DND-41 (cell line): ENCODE measurements around the gene PDLIM4.

Experiments
- ATAC-seq: fragments of 200-7000 bp; cut with Tn5 transposase; 3 replicates; pipeline ENCODE4 v1.9.1; 2021; ENCODE audit warnings: low read depth; ENCODE audit not compliant: insufficient read depth
- DNase-seq: peaks from one replicate; pipeline ENCODE4 v3.0.0-alpha.2; 2020
- H2AFZ ChIP-seq: 2 replicates; pipeline ENCODE4 v1.6.0; 2012; ENCODE audit warnings: low read depth, low read length
- H3K27ac ChIP-seq: 2 replicates; pipeline ENCODE4 v1.5.1; 2012; ENCODE audit warnings: low read length, inconsistent platforms
- H3K27me3 ChIP-seq: fragments of 200-600 bp; sonication (generic); 2 replicates; pipeline ENCODE4 v1.6.0; 2012; ENCODE audit warnings: low read length, mild to moderate bottlenecking, inconsistent platforms; ENCODE audit not compliant: insufficient read depth, poor library complexity
- H3K36me3 ChIP-seq: 2 replicates; pipeline ENCODE4 v1.5.1; 2012; ENCODE audit warnings: low read length, inconsistent platforms; ENCODE audit not compliant: insufficient read depth
- H3K4me1 ChIP-seq: 2 replicates; pipeline ENCODE4 v1.5.1; 2012; ENCODE audit warnings: mild to moderate bottlenecking, low read length; ENCODE audit not compliant: insufficient read depth
- H3K4me2 ChIP-seq: 2 replicates; pipeline ENCODE4 v1.6.0; 2012; ENCODE audit warnings: mild to moderate bottlenecking, moderate library complexity, low read length, inconsistent platforms; ENCODE audit not compliant: insufficient read depth
- H3K4me3 ChIP-seq, 2 experiments: fragments of 200-600 bp in 1 of 2; shearing (Covaris generic) in 1 of 2; 2 replicates each; pipeline ENCODE4 v1.5.1; 2012 to 2016; ENCODE audit warnings: inconsistent platforms in 2 of 2, low read length in 2 of 2, mild to moderate bottlenecking in 2 of 2, low read depth in 1 of 2, moderate library complexity in 1 of 2
- H3K79me2 ChIP-seq: 2 replicates; pipeline ENCODE4 v1.6.0; 2012; ENCODE audit warnings: low read length, inconsistent platforms; ENCODE audit not compliant: insufficient read depth
- H3K9ac ChIP-seq: 2 replicates; pipeline ENCODE4 v1.6.0; 2012; ENCODE audit warnings: low read depth, mild to moderate bottlenecking, inconsistent platforms, low read length, moderate library complexity
- H3K9me3 ChIP-seq: 2 replicates; pipeline ENCODE4 v1.5.1; 2012; ENCODE audit warnings: low read length, moderate library complexity, mild to moderate bottlenecking, inconsistent platforms; ENCODE audit not compliant: insufficient read depth, severe bottlenecking
- H4K20me1 ChIP-seq: 2 replicates; pipeline ENCODE4 v1.6.0; 2012; ENCODE audit warnings: low read length; ENCODE audit not compliant: insufficient read depth
- EZH2 ChIP-seq: IDR thresholded peaks from 3 replicates; pipeline ENCODE4 v1.6.1; 2012; ENCODE audit warnings: borderline replicate concordance, low read depth, mild to moderate bottlenecking, moderate library complexity, low read length, inconsistent platforms; ENCODE audit not compliant: severe bottlenecking
- TF ChIP-seq, protein P1 (sequence below): IDR thresholded peaks from 2 replicates; pipeline ENCODE4 v1.5.1; 2012; ENCODE audit warnings: borderline replicate concordance, low read length, moderate library complexity, mild to moderate bottlenecking; ENCODE audit not compliant: poor library complexity, severe bottlenecking; ENCODE audit errors: extremely low read depth

PDLIM4 gene

DNA sequence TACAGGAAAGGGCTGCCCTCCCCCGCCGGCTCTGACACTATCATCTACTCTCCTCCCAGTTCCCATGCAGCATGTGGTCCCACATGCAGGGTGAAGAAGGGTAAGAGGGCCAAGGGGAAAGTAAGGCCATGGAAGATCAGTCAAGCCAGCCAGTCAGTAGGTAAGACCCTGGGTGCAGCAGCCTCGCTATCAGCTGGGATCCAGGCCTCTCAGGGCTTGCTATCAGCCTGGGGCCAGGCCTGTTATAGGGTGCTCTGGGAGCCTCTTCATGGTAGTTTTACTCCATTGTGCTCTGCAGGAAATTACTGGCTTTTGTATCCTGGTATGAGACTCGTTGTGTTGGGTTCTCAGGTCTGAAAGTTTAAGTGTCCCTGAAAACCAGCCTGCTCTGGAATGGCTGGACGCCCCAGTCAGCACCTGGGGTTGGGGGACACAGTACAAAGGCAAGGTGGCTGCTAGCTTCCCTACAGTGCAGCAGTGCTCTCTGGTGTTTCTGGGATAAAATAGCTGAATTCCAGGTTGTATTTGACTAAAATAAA, 58.1 kb downstream of the PDLIM4 start:
- TF ChIP-seq, protein P1, sequence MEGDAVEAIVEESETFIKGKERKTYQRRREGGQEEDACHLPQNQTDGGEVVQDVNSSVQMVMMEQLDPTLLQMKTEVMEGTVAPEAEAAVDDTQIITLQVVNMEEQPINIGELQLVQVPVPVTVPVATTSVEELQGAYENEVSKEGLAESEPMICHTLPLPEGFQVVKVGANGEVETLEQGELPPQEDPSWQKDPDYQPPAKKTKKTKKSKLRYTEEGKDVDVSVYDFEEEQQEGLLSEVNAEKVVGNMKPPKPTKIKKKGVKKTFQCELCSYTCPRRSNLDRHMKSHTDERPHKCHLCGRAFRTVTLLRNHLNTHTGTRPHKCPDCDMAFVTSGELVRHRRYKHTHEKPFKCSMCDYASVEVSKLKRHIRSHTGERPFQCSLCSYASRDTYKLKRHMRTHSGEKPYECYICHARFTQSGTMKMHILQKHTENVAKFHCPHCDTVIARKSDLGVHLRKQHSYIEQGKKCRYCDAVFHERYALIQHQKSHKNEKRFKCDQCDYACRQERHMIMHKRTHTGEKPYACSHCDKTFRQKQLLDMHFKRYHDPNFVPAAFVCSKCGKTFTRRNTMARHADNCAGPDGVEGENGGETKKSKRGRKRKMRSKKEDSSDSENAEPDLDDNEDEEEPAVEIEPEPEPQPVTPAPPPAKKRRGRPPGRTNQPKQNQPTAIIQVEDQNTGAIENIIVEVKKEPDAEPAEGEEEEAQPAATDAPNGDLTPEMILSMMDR, result no peak
- no peak for TF ChIP-seq EZH2
- H3K36me3 ChIP-seq, result no peaks in the 10 kb centered on the region
- no peaks in the 10 kb centered on the region for H4K20me1 ChIP-seq
- no peak overlapping the region for H3K9ac ChIP-seq
- no peak overlapping the region for H3K27ac ChIP-seq
- no peaks in the 10 kb centered on the region for H3K79me2 ChIP-seq
- H3K4me2 ChIP-seq, result no peak overlapping the region
- DNase-seq (no peak), ATAC-seq (no peak)
- H3K9me3 ChIP-seq, result no peaks in the 10 kb centered on the region
- no peak overlapping the region for H3K4me3 ChIP-seq
- H2AFZ ChIP-seq, result no peak overlapping the region
- H3K4me1 ChIP-seq, result no peaks in the 10 kb centered on the region
- peaks cover 13% of the 10 kb centered on the region for H3K27me3 ChIP-seq

DNA sequence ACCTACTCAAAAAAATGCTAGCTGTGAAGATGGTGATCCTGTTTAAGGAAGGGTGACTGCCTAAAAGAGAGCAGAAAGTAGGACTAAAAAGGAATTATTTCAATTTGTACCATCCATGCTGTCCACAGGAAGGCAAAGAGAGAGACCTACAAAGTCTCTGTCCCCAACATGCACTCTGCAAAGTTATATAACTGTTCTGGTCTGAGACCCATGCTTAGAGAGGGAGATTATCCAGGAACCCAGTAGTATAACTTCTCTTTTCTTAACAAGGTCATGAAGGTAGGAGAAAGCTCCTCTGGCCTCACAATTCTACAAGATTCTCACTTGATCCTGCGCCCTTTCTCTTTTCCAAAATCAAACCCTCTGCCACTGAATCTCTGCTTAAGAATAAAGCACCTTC, 62.5 kb downstream of the PDLIM4 start:
- H3K27me3 ChIP-seq, result peaks cover 21% of the 10 kb centered on the region
- H2AFZ ChIP-seq, result no peak overlapping the region
- no peaks in the 10 kb centered on the region for H4K20me1 ChIP-seq
- no peaks in the 10 kb centered on the region for H3K36me3 ChIP-seq
- H3K4me2 ChIP-seq, result no peak overlapping the region
- TF ChIP-seq, protein P1, result no peak
- no peak for TF ChIP-seq EZH2
- ATAC-seq, result no peak
- H3K4me1 ChIP-seq, result no peaks in the 10 kb centered on the region
- H3K79me2 ChIP-seq, result no peaks in the 10 kb centered on the region
- no peaks in the 10 kb centered on the region for H3K9me3 ChIP-seq
- no peak overlapping the region for H3K9ac ChIP-seq
- no peak for DNase-seq
- H3K27ac ChIP-seq, result no peak overlapping the region
- H3K4me3 ChIP-seq, result no peak overlapping the region

DNA sequence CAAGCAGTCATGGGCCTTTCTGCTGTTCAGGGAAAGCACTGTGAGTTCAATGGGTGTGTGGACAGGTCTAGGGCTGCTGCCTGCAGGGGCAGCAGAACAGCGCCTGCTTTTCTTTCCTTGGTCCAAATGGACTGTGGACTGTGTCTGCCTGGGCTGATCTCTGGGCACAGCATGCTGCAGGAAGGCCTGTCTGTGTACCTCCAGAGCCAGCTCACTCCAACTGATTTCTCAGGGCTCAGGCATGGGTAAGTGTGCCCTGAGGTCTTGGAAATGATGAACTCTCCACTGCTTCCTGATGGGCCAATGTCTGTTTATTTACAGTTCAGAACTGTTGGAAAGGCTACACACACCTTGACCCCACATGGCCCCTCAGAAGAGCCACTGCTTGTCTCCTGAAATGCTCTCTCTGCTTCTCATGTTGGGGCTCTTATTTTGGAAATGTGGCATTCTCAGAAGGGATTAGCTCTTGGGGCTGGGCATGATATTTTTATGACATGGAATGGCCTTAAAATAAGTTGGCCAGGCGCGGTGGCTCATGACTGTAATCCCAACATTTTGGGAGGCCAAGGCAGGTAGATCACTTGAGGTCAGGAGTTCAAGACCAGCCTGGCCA, 63.7 kb downstream of the PDLIM4 start:
- Histone ChIP-seq H3K9me3 (no peaks in the 10 kb centered on the region), H3K4me3 (no peak overlapping the region), H3K27ac (no peak overlapping the region), H3K4me1 (no peaks in the 10 kb centered on the region), H2AFZ (no peak overlapping the region), H4K20me1 (no peaks in the 10 kb centered on the region), H3K79me2 (no peaks in the 10 kb centered on the region), H3K36me3 (no peaks in the 10 kb centered on the region), H3K9ac (no peak overlapping the region), H3K27me3 (peaks cover 23% of the 10 kb centered on the region), H3K4me2 (no peak overlapping the region)
- DNase-seq (no peak), ATAC-seq (no peak)
- TF ChIP-seq EZH2, result no peak
- TF ChIP-seq, protein P1, result no peak

DNA sequence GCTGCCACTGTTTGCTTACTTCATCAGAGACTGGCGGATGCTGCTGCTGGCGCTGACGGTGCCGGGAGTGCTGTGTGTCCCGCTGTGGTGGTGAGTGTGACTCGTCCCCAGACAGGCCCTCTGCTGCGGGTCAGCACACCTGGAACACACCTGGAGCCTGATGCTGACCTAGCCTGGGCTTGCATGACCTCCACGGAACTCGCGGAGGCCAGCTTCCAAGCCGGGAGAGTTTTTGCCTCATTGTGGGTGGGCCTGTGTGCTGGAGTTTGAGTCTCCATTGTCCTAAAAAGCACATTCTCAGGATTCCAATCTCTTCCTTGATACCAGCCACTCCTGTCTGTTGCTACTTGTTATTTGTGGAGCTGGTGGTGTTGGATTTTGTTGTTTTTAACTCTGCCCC, 64.8 kb downstream of the PDLIM4 start:
- Histone ChIP-seq H3K27ac (no peak overlapping the region), H2AFZ (no peak overlapping the region), H3K4me2 (no peak overlapping the region), H3K9ac (no peak overlapping the region), H3K4me3 (no peak overlapping the region), H4K20me1 (no peaks in the 10 kb centered on the region), H3K27me3 (peaks cover 23% of the 10 kb centered on the region), H3K36me3 (no peaks in the 10 kb centered on the region), H3K79me2 (no peaks in the 10 kb centered on the region), H3K9me3 (no peaks in the 10 kb centered on the region), H3K4me1 (no peaks in the 10 kb centered on the region)
- TF ChIP-seq EZH2, result no peak
- TF ChIP-seq, protein P1, result no peak
- ATAC-seq (no peak), DNase-seq (no peak)
